ENCODE results near the gene POLR1E.

POLR1E gene

DNA sequence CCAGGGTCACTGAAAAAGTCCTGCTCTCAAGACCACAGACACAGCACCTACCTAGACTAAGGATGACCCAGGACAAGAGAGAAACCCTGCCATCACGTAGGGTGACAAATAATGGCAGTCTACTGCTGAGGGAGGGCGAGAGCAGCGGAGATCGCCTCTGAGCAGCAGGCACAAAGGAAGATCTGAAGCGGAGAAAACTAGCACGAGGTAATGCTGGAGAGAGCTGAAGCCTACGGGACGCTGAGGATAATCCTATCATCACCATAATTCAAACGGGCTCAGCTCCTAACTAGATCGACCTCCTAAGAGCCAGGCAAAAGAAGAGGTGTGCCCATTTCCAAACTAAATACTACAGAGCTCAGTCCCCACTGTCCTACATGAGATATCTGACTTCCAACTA lies 49.2 kb downstream of the POLR1E start:
- no peak for DNase-seq (ENCODE audit: low read depth)

GRCh38 chr9:37538099-37538498 lies 52.4 kb downstream of the POLR1E start:
- no peak for DNase-seq (ENCODE audit: low read depth)

DNA sequence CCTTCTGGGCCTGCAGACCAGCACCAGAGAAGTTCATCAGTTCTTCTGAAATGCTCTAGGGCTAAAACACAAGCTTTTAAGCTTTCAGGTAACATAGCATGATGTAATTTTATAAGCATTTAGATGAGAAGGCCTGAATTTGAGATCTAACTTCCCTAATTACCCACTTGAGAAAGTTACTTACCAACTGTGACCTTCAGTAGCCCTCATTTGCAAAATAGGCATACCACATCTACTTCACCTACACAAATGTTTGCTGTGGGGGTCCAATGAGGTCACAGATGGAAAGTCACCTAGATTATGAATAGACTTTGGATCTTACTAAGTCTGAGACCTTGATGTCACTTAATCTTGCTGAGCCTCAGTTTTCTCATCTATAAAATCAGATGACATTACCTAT lies 53.9 kb downstream of the POLR1E start:
- DNase-seq (ENCODE audit: low read depth): no peak

GRCh38 chr9:37540634-37541033 lies 54.9 kb downstream of the POLR1E start:
- DNase-seq (ENCODE audit: low read depth): no peak

DNA sequence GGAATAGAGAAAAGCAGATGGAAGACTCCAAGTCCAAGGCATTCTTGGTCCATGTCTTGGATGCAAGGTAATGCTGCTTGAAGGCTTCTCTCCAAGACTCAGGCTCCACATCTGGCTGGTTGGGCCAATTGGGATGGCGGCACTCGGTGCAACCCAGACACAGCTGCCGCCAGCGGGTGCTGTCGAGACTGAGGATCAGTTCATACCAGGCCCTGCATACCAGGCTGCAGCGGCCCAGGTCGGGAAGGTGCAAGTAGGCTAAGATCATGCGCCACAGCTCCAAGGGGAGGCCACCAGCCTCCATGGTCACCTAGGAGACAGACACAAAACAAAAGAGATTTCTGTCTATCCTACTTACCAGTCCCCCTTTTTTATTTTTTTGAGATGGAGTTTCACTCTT lies 55.7 kb downstream of the POLR1E start:
- no peak for DNase-seq (ENCODE audit: low read depth)

DNA sequence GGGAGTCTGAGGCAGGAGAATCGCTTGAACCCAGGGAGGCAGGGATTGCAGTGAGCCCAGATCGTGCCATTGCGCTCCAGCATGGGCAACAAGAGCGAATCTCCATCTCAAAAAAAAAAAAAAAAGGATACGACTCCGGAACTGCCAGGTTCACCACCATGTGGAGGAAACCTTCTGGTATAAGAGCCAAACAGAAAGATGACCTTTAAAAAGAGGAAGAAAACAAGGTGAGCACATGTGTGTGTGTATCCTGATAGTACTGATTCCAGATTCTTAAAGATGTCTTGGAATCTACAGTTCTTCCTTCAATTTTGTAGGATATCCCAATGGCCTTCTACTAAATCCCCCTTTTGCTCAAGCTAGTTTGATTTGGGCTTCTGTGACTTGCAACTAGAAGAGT lies 56.7 kb downstream of the POLR1E start:
- no peak for DNase-seq (ENCODE audit: low read depth)

DNA sequence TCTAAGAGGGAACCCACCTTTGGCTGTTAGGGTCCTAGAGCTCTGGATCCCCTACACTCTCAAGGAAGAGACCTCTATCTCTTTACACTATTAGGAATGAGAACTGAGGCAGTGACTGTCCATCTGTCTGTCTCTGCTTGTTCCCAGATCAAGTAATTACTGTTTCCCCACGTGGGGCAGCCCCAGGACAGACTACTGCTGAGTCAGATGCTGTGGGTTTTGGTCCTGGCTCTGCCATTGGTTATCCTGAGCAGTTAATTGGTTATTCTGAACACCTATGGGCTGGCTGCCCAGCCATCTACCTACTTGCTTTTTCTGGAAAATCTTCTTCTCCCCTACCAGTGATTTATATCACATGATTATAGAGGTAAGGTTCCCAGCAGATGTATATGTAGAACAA lies 57.1 kb downstream of the POLR1E start:
- DNase-seq (ENCODE audit: low read depth): no peak

GRCh38 chr9:37543468-37543867 lies 57.7 kb downstream of the POLR1E start:
- DNase-seq (ENCODE audit: low read depth): no peak

- no peak for DNase-seq (ENCODE audit: low read depth)
Observed at GRCh38 chr9:37547328-37547878, 61.7 kb downstream of the POLR1E start.

DNA sequence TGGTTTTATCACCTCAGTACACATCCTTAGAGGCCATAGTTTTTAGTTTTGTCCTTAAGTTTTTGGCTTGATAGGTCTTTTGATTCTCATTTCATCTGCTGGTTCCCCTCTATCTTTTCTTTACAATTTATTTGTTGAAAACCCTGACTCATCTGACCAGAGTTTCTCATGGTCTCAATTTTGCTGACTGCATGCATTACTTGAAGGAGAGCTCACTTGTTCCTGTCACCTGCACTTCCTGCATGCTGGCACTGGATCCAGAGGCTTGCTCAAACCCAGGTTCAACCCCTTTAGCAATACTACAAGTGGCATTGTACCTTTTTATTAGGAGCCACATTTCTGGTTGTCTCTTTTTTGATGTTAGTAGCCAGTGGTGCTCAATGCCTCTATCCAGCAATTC lies 63.8 kb downstream of the POLR1E start:
- no peak for DNase-seq (ENCODE audit: low read depth)

DNA sequence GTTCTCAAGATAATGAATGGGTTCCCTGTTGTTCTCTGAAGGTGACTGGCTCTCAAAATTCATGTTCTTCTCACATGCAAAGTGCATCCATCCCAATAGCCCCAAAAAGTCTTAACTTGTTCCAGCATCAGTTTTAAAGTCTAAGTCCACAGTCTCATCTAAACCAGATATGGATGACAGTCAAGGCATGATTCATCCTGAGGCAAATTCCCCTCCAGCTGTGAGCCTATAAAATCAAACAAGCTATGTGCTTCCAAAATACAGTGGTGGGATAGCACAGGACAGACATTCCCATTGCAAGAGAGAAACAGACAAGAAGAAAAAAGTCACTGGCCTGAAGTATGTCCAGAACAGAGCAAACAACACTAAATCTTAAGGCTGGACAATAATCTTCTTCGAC lies 65.0 kb downstream of the POLR1E start:
- DNase-seq (ENCODE audit: low read depth): no peak

- DNase-seq (ENCODE audit: low read depth): no peak
Observed at GRCh38 chr9:37551468-37551867, 65.7 kb downstream of the POLR1E start.

DNA sequence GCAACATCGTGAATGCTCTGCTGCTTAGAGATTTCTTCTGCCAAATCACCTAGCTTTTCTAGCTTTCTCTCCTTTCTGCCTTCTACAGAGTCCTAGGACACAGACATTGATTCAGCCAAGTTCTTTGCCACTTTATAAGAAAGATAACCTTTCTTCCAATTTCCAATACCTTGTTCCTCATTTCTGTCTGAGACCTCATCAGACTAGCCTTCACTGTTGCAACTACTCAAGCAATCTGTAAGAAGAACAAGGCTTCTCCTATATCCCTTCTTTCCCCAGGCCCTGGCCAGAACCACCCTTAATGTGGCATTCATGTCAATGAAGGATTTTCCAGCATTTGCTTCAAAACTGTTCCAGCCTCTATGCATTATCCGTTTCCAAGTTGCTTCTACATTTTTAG lies 66.1 kb downstream of the POLR1E start:
- no peak for DNase-seq (ENCODE audit: low read depth)
